ENCODE results near the gene SYNC. TPM values are rescaled to one million over a fixed set of nuclear protein-coding genes. Genes with fewer than 3 reads are reported as not detected.

The SYNC gene
- total and polyA plus RNA-seq, 9 of the 15 experiments (the other 6 are each of a cell fraction or from before 2014, with no cell fraction given) = 0.49 to 1.1 (median 0.87) TPM

- TF ChIP-seq ZNF239 (CRISPR knock-in tag; IDR thresholded peaks at IDR 0.05) (no peak), ZNF324 (CRISPR knock-in tag; IDR thresholded peaks at IDR 0.05) (0 out of 2 replicates have a peak, but pooled peaks have one; percentile 50), ZNF780A (CRISPR knock-in tag; IDR thresholded peaks at IDR 0.05) (no peak), SP2 (IDR thresholded peaks at IDR 0.05; ENCODE audit: extremely low read depth, low read depth, low read length, poor library complexity, severe bottlenecking) (no peak), CEBPZ (IDR thresholded peaks at IDR 0.05; ENCODE audit: borderline replicate concordance, low read depth, low read length) (no peak), FOXJ2 (tag; IDR thresholded peaks at IDR 0.05) (no peak), FOXJ3 (CRISPR knock-in tag; IDR thresholded peaks at IDR 0.05) (0 out of 2 replicates have a peak, but pooled peaks have one; percentile 62), CCNT2 (IDR thresholded peaks at IDR 0.05; ENCODE audit: borderline replicate concordance, extremely low read depth, insufficient read length, low read depth, low read length) (no peak), FOXM1 (IDR thresholded peaks at IDR 0.05; ENCODE audit: low read depth) (no peak), FOXM1 (CRISPR knock-in tag; IDR thresholded peaks at IDR 0.05; ENCODE audit: low read depth) (peak; percentile 66), E2F3 (CRISPR knock-in tag; IDR thresholded peaks at IDR 0.05) (no peak), MAX (CRISPR knock-in tag; IDR thresholded peaks at IDR 0.05) (0 out of 2 replicates have a peak, but pooled peaks have one; percentile 4), RNF219 (CRISPR knock-in tag; IDR thresholded peaks at IDR 0.05) (no peak), CREB3L1 (IDR thresholded peaks at IDR 0.05; ENCODE audit: borderline replicate concordance, low read depth) (no peak), ZBTB33 (CRISPR knock-in tag; IDR thresholded peaks at IDR 0.05) (no peak; the same call in 1 of the 2 replicates), ZNF57 (CRISPR knock-in tag; IDR thresholded peaks at IDR 0.05) (no peak), ZC3H4 (CRISPR knock-in tag; IDR thresholded peaks at IDR 0.05; ENCODE audit: borderline replicate concordance) (peak; percentile 86; the same call in 1 of the 2 replicates), PYGO2 (tag; IDR thresholded peaks at IDR 0.05) (no peak)
These were observed 51.0 kb downstream of the SYNC start (continued) for GRCh38 chr1:32651461-32652073.

Data from K562 (cell line).